Tongue (tissue), 2 donors: ENCODE measurements around the gene MB. TPM values are rescaled to one million over a fixed set of nuclear protein-coding genes. Genes with fewer than 3 reads are reported as not detected.
A peak's percentile ranks its signal among the peaks of the same experiment; 100 is the strongest.

Experiments used
- DNase-seq: peaks from one replicate; pipeline ENCODE4 v3.0.0-alpha.2; 2015
- total RNA-seq: library from RNA; depleted of rRNA; stranded (reverse); fragments of >200 nt; gene quantifications from one replicate; pipeline ENCODE4 v1.2.3, GENCODE V29; 2014

The MB gene
- total RNA-seq, 1 donor from 2014 or later: 649 TPM

GRCh38 chr22:35593891-35594470 is 23.1 kb downstream of the MB start:
- DNase-seq: no peak

GRCh38 chr22:35593071-35593890 is 23.8 kb downstream of the MB start:
- no peak for DNase-seq

GRCh38 chr22:35592418-35592967 is 24.6 kb downstream of the MB start:
- no peak for DNase-seq

- DNase-seq: peak; percentile 46
Observed at GRCh38 chr22:35591714-35592417, 25.3 kb downstream of the MB start.

- peak; percentile 65 for DNase-seq
Observed at GRCh38 chr22:35590634-35591295, 26.4 kb downstream of the MB start.

- DNase-seq: no peak
Observed at GRCh38 chr22:35589756-35590093, 27.4 kb downstream of the MB start.

- DNase-seq: no peak
Observed at GRCh38 chr22:35589071-35589755, 27.9 kb downstream of the MB start.

- no peak for DNase-seq
Observed at GRCh38 chr22:35587896-35588295, 29.2 kb downstream of the MB start.

GRCh38 chr22:35587447-35587870 is 29.7 kb downstream of the MB start:
- peak; percentile 83 for DNase-seq

- no peak for DNase-seq
Observed at GRCh38 chr22:35586771-35587170, 30.4 kb downstream of the MB start.

GRCh38 chr22:35582861-35583670 is 34.1 kb downstream of the MB start:
- peak; percentile 79 for DNase-seq

- no peak for DNase-seq
Observed at GRCh38 chr22:35582218-35582860, 34.8 kb downstream of the MB start.

GRCh38 chr22:35581023-35581413 is 36.1 kb downstream of the MB start:
- no peak for DNase-seq

- no peak for DNase-seq
Observed at GRCh38 chr22:35580351-35581022, 36.6 kb downstream of the MB start.

- DNase-seq: no peak
Observed at GRCh38 chr22:35578836-35579575, 38.1 kb downstream of the MB start.

GRCh38 chr22:35577799-35578659 is 39.1 kb downstream of the MB start:
- DNase-seq: no peak

- no peak for DNase-seq
Observed at GRCh38 chr22:35576671-35577070, 40.5 kb downstream of the MB start.

- DNase-seq: no peak
Observed at GRCh38 chr22:35575116-35575748, 41.9 kb downstream of the MB start.
